Measurements from ENCODE around the gene RBMS3.

DNA sequence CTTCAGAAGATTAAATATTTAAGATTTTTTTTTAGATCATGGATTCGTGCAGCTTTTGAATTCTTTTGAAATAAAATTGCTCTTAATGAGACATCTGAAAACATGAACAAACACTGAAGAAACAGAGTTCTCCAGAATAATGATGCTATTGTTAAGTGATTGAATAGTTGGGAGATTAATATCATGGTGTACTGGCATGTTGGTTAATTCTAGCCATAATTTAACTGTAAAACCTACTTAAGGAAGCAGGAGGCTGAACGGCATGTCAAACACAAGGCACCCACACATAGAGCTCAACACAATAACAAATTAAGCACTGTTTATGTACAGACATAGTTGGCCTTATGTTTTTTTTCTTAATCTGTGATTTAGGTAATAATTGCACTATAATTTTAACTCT lies 185.6 kb downstream of the RBMS3 start:
- no peak for TF ChIP-seq ZNF384 (IDR thresholded peaks at IDR 0.05)
- TF ChIP-seq FOXK2 (IDR thresholded peaks at IDR 0.05), result no peak
- TF ChIP-seq CTBP1 (IDR thresholded peaks at IDR 0.05; ENCODE audit: borderline replicate concordance), result no peak
- TF ChIP-seq, protein P1, sequence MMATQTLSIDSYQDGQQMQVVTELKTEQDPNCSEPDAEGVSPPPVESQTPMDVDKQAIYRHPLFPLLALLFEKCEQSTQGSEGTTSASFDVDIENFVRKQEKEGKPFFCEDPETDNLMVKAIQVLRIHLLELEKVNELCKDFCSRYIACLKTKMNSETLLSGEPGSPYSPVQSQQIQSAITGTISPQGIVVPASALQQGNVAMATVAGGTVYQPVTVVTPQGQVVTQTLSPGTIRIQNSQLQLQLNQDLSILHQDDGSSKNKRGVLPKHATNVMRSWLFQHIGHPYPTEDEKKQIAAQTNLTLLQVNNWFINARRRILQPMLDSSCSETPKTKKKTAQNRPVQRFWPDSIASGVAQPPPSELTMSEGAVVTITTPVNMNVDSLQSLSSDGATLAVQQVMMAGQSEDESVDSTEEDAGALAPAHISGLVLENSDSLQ (IDR thresholded peaks at IDR 0.05), result no peak
- no peak for TF ChIP-seq L3MBTL2 (conservative IDR thresholded peaks at IDR 0.05)
- TF ChIP-seq LEF1 (IDR thresholded peaks at IDR 0.05; ENCODE audit: borderline replicate concordance), result no peak
- no peak for TF ChIP-seq HDGF (IDR thresholded peaks at IDR 0.05; ENCODE audit: borderline replicate concordance)
- no peak for TF ChIP-seq SUZ12 (IDR thresholded peaks at IDR 0.05)
- TF ChIP-seq NFRKB (IDR thresholded peaks at IDR 0.05), result no peak
- TF ChIP-seq SP1 (IDR thresholded peaks at IDR 0.05), result no peak
- no peak for TF ChIP-seq TARDBP (IDR thresholded peaks at IDR 0.05)
- no peak for TF ChIP-seq BHLHE40 (IDR thresholded peaks at IDR 0.05; ENCODE audit: borderline replicate concordance)
- TF ChIP-seq FOXA1 (IDR thresholded peaks at IDR 0.05), result no peak

All from HEK293T (cell line).